RWPE1 (cell line): ENCODE measurements around the gene ARHGEF4.

ENCODE experiments used
- CTCF ChIA-PET: fragments of 350-600 bp; sonication (Branson Sonifier 250); formaldehyde crosslinking; extraction: SDS; loops from one replicate; lab custom pipeline; 2021; lab: Yijun Ruan, JAX
- POLR2A ChIA-PET: fragments of 400-600 bp; formaldehyde crosslinking; extraction: SDS; loops from one replicate; lab custom pipeline; 2020; ENCODE audit warnings: antibody characterized with exemption; ENCODE audit not compliant: low non-redundant PET; lab: Yijun Ruan, JAX
- DNase-seq: peaks from one replicate; pipeline ENCODE4 v3.0.0; 2012; ENCODE audit warnings: low spot score
- H3K27ac ChIP-seq: fragments of 450-650 bp; 2 replicates; pipeline ENCODE4 v1.5.1; 2017
- CTCF ChIP-seq: fragments of 450-650 bp; conservative IDR thresholded peaks from 2 replicates; pipeline ENCODE4 v1.5.1; 2017; ENCODE audit warnings: low read depth, mild to moderate bottlenecking

Gene ARHGEF4

GRCh38 chr2:130928385-130928784 lies 91.7 kb downstream of the ARHGEF4 start:
- POLR2A ChIA-PET, result no interaction called here
- CTCF ChIA-PET, result interaction anchor here (1.6 kb wide), 1 partner anchor 8 kb away, joined by 5 read pairs; no protein-coding TSS in a partner anchor

GRCh38 chr2:130930740-130931659 lies 94.3 kb downstream of the ARHGEF4 start:
- no peak for DNase-seq
- TF ChIP-seq CTCF, result no peak
- POLR2A ChIA-PET, result no interaction called here
- H3K27ac ChIP-seq, result peak overlapping the region; percentile 15; the same call in 1 of the 2 replicates
- CTCF ChIA-PET, result no interaction called here

More at GRCh38 chr2:130928385-130928784, 91.7 kb downstream of the ARHGEF4 start:
- TF ChIP-seq CTCF, result no peak
- no peak for DNase-seq
- no peak overlapping the region for H3K27ac ChIP-seq

GRCh38 chr2:130933501-130933900 lies 96.8 kb downstream of the ARHGEF4 start:
- no peak overlapping the region for H3K27ac ChIP-seq
- TF ChIP-seq CTCF, result no peak
- POLR2A ChIA-PET, result interaction anchor here (0.5 kb wide), 1 partner anchor 102 kb away, joined by 3 read pairs; no protein-coding TSS in a partner anchor
- CTCF ChIA-PET, result no interaction called here
- no peak for DNase-seq

GRCh38 chr2:130936451-130936850 lies 99.7 kb downstream of the ARHGEF4 start:
- no peak for TF ChIP-seq CTCF
- DNase-seq, result no peak
- CTCF ChIA-PET, result no interaction called here
- POLR2A ChIA-PET, result no interaction called here
- H3K27ac ChIP-seq, result no peak overlapping the region

- no peak for DNase-seq
- H3K27ac ChIP-seq, result peak overlapping the region; percentile 33
- ChIA-PET CTCF (no interaction called here), POLR2A (no interaction called here)
- TF ChIP-seq CTCF, result no peak
Observed at GRCh38 chr2:130947967-130948366, 111.3 kb downstream of the ARHGEF4 start.

GRCh38 chr2:130949954-130950353 lies 113.2 kb downstream of the ARHGEF4 start:
- ChIA-PET CTCF (interaction anchor here (0.5 to 0.6 kb wide), 2 partner anchors 29 to 69 kb away, joined by 3 read pairs; no protein-coding TSS in a partner anchor), POLR2A (no interaction called here)
- peak; percentile 20 for DNase-seq
- TF ChIP-seq CTCF, result no peak
- H3K27ac ChIP-seq, result no peak overlapping the region
